HG03558 (cell line): ENCODE measurements around the gene NELL1.
"Not testable (repeated sequence)": the region's sequence is repeated elsewhere in the genome, so short reads cannot be mapped to it uniquely, and the experiment has no call there.

ENCODE experiments used
- ATAC-seq: cut with Tn5 transposase; IDR thresholded peaks from one replicate; pipeline ENCODE4 v1.9.1; 2021; ENCODE audit warnings: moderate number of reproducible peaks; ENCODE audit not compliant: unreplicated experiment; ENCODE audit errors: extremely low read depth

NELL1 gene

GRCh38 chr11:21068886-21069285, 399.5 kb downstream of the NELL1 start:
- no peak for ATAC-seq

- ATAC-seq = no peak
Observed at GRCh38 chr11:21069909-21070308, 400.5 kb downstream of the NELL1 start.

- ATAC-seq = no peak
Observed at GRCh38 chr11:21072558-21072957, 403.2 kb downstream of the NELL1 start.

GRCh38 chr11:21082853-21083252, 413.5 kb downstream of the NELL1 start:
- ATAC-seq = no peak

GRCh38 chr11:21088930-21089329, 419.5 kb downstream of the NELL1 start:
- ATAC-seq = no peak

GRCh38 chr11:21104641-21105040, 435.3 kb downstream of the NELL1 start:
- no peak for ATAC-seq

GRCh38 chr11:21105196-21105917, 436.0 kb downstream of the NELL1 start:
- ATAC-seq = no peak

GRCh38 chr11:21109341-21109740, 440.0 kb downstream of the NELL1 start:
- ATAC-seq = no peak

- ATAC-seq = no peak
Observed at GRCh38 chr11:21110415-21110814, 441.0 kb downstream of the NELL1 start.

GRCh38 chr11:21113876-21114275, 444.5 kb downstream of the NELL1 start:
- ATAC-seq = no peak

- ATAC-seq = no peak
Observed at GRCh38 chr11:21116009-21116408, 446.6 kb downstream of the NELL1 start.

- no peak for ATAC-seq
Observed at GRCh38 chr11:21119411-21119810, 450.0 kb downstream of the NELL1 start.

- no peak for ATAC-seq
Observed at GRCh38 chr11:21121991-21122390, 452.6 kb downstream of the NELL1 start.

GRCh38 chr11:21122523-21122922, 453.1 kb downstream of the NELL1 start:
- no peak for ATAC-seq

- ATAC-seq = no peak
Observed at GRCh38 chr11:21132146-21132720, 462.8 kb downstream of the NELL1 start.

GRCh38 chr11:21133244-21133643, 463.9 kb downstream of the NELL1 start:
- no peak for ATAC-seq

GRCh38 chr11:21133722-21134121, 464.3 kb downstream of the NELL1 start:
- no peak for ATAC-seq

- ATAC-seq = no peak
Observed at GRCh38 chr11:21137803-21138202, 468.4 kb downstream of the NELL1 start.

- not testable (repeated sequence) for ATAC-seq
Observed at GRCh38 chr11:21141557-21141956, 472.2 kb downstream of the NELL1 start.

- no peak for ATAC-seq
Observed at GRCh38 chr11:21142007-21142406, 472.6 kb downstream of the NELL1 start.

- no peak for ATAC-seq
Observed at GRCh38 chr11:21144531-21144930, 475.1 kb downstream of the NELL1 start.

GRCh38 chr11:21148376-21148775, 479.0 kb downstream of the NELL1 start:
- ATAC-seq = no peak
